Measurements from ENCODE around the gene MCM9.

DNA sequence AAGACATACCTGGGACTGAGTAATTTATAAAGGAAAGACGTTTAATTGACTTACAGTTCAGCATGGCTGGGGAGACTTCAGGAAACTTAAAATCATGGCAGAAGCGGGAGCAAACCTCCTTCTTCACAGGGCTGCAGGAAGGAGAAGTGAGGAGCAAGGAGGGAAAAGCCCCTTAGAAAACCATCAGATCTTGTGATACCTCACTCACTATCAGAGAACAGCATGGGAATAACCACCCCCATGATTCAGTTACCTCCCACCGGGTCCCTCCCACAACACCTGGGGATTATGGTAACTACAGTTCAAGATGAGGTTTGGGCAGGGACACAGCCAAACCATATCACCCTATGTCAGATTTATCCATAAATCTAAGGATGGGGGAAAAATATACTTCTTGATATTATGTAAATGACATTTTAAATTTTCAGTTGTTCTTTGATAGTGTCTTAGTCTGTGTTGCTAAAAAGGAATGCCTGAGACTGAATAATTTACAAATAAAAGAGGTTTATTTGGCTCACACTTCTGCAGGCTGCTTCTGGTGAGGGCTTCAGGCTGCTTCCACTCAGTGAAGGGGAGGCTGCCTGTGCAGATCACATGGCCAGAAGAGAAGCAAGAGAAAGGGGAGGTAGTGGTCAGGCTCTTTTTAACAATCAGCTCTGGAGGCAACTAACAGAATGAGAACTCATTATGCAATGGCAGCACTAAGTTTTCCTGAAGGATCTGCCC lies 1.2 kb upstream of the MCM9 start:
- no peak for TF ChIP-seq CTCF (IDR thresholded peaks at IDR 0.05 in 4 of 5, conservative IDR thresholded peaks at IDR 0.05 in 1 of 5)
- TF ChIP-seq POLR2A (IDR thresholded peaks at IDR 0.05) = no peak
